HG02623 (cell line): ENCODE data around the gene NUDT19.
A peak's percentile ranks its signal among the peaks of the same experiment; 100 is the strongest.
"Not testable (repeated sequence)": the region's sequence is repeated elsewhere in the genome, so short reads cannot be mapped to it uniquely, and the experiment has no call there.

Experiments used
- ATAC-seq: cut with Tn5 transposase; IDR thresholded peaks from one replicate; pipeline ENCODE4 v1.9.1; 2021; ENCODE audit warnings: moderate library complexity; ENCODE audit not compliant: unreplicated experiment

The NUDT19 gene

GRCh38 chr19:32674931-32675719 lies 16.5 kb upstream of the NUDT19 start, which contains the start of gene ANKRD27:
ANKRD27 (minus strand) TSS chr19:32675180; CDS start chr19:32659015, 16,165 bp downstream.
- peak; percentile 94 for ATAC-seq

- peak; percentile 31 for ATAC-seq
Measured at GRCh38 chr19:32675720-32676185, 15.9 kb upstream of the NUDT19 start, which contains the start of gene RGS9BP. RGS9BP (plus strand) TSS chr19:32675848; CDS start chr19:32676264, 416 bp downstream.

- no peak for ATAC-seq
Measured at GRCh38 chr19:32676186-32676894, 15.3 kb upstream of the NUDT19 start.

- ATAC-seq: no peak
Measured at GRCh38 chr19:32676895-32677359, 14.7 kb upstream of the NUDT19 start.

GRCh38 chr19:32677657-32678056 lies 14.0 kb upstream of the NUDT19 start:
- ATAC-seq: no peak

GRCh38 chr19:32680986-32681385 lies 10.6 kb upstream of the NUDT19 start:
- ATAC-seq: no peak

GRCh38 chr19:32682317-32682716 lies 9.3 kb upstream of the NUDT19 start:
- ATAC-seq: no peak

GRCh38 chr19:32686847-32687475 lies 4.7 kb upstream of the NUDT19 start:
- no peak for ATAC-seq

GRCh38 chr19:32687681-32688080 lies 3.9 kb upstream of the NUDT19 start:
- no peak for ATAC-seq

- ATAC-seq: no peak
Measured at GRCh38 chr19:32688311-32688710, 3.3 kb upstream of the NUDT19 start.

- ATAC-seq: peak; percentile 59
Measured at GRCh38 chr19:32691952-32692726, 518 bp downstream of the NUDT19 start.

- ATAC-seq: peak; percentile 1
Measured at GRCh38 chr19:32692727-32693061, 1.1 kb downstream of the NUDT19 start.

GRCh38 chr19:32693151-32694108 lies 1.8 kb downstream of the NUDT19 start:
- ATAC-seq: not testable (repeated sequence)

GRCh38 chr19:32694316-32694715 lies 2.7 kb downstream of the NUDT19 start:
- not testable (repeated sequence) for ATAC-seq

- ATAC-seq: not testable (repeated sequence)
Measured at GRCh38 chr19:32694851-32695250, 3.2 kb downstream of the NUDT19 start.

- not testable (repeated sequence) for ATAC-seq
Measured at GRCh38 chr19:32695506-32695905, 3.9 kb downstream of the NUDT19 start.

- ATAC-seq: not testable (repeated sequence)
Measured at GRCh38 chr19:32696771-32697170, 5.2 kb downstream of the NUDT19 start.

GRCh38 chr19:32700129-32700528 lies 8.5 kb downstream of the NUDT19 start:
- not testable (repeated sequence) for ATAC-seq

- ATAC-seq: no peak
Measured at GRCh38 chr19:32702010-32702409, 10.4 kb downstream of the NUDT19 start.
